ENCODE data around the gene AKAIN1. TPM values are rescaled to one million over a fixed set of nuclear protein-coding genes. Genes with fewer than 3 reads are reported as not detected.

AKAIN1 gene
- total RNA-seq, 4 donors from 2014 or later, result not detected

DNA sequence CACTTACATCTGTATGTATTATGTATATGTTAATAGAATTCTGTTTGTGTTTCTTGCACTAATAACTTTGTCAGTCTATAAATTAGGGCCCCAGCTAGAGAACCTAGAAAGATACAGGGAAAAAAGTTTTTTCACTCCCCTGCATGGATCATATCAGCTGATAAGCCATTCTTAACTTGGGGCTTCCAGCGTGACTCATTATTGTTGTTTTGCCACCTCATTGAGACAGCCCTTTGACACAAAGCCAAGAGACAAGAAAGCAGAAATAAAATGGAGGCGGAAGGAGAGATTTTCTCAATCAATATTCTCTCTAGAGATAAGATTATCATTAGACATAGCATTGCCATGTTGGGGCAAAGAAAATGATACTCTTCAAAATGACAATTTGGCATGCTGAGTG lies 93.4 kb downstream of the AKAIN1 start:
- intact Hi-C loops (cut with DNase I), result no loop called here
- Histone ChIP-seq H3K9me3 (no peaks in the 10 kb centered on the region), H3K27me3 (no peaks in the 10 kb centered on the region), H3K27ac (replicated peaks in 1 of 4) (no peak overlapping the region), H3K36me3 (no peaks in the 10 kb centered on the region), H3K4me1 (no peaks in the 10 kb centered on the region), H3K4me3 (no peak overlapping the region)
- no peak for TF ChIP-seq POLR2A (IDR thresholded peaks at IDR 0.05; ENCODE audit: low read depth)
- TF ChIP-seq CTCF (IDR thresholded peaks at IDR 0.05), result no peak
- TF ChIP-seq POLR2AphosphoS5 (IDR thresholded peaks at IDR 0.05), result no peak
- no peak for TF ChIP-seq EP300 (IDR thresholded peaks at IDR 0.05)
- no peak for DNase-seq (ENCODE audit: extremely low spot score)
- WGBS, result 54% methylated on average over 2 of the region's 2 CpGs

DNA sequence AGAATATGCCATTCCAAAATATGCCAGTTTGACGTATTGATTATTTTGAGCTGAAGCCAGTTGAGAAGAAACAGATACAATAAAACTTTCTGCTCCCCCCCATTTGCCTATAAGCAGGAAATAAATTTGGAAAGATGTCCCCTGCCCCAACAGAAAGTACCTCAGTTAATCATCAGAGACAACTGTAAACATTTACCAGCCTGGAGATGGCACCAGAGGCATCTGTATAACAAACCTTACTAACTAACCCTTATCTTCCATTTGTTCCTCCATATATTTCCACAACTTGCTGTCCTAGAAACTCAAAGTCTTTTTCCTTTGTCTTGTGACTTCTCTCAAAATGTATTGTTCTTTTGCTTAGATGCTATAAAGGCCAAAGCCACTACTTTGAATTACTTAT lies 93.8 kb downstream of the AKAIN1 start:
- no peak for DNase-seq (ENCODE audit: extremely low spot score)
- WGBS, result 83% methylated on average over 1 of the region's 1 CpG
- no peak overlapping the region for H3K4me3 ChIP-seq
- no peaks in the 10 kb centered on the region for H3K36me3 ChIP-seq
- no peaks in the 10 kb centered on the region for H3K9me3 ChIP-seq
- H3K27me3 ChIP-seq, result no peaks in the 10 kb centered on the region
- no peak overlapping the region for H3K27ac ChIP-seq (replicated peaks in 1 of 4)
- H3K4me1 ChIP-seq, result no peaks in the 10 kb centered on the region
- TF ChIP-seq CTCF (IDR thresholded peaks at IDR 0.05), result no peak
- TF ChIP-seq POLR2A (IDR thresholded peaks at IDR 0.05; ENCODE audit: low read depth), result no peak
- no peak for TF ChIP-seq POLR2AphosphoS5 (IDR thresholded peaks at IDR 0.05)
- no peak for TF ChIP-seq EP300 (IDR thresholded peaks at IDR 0.05)
- intact Hi-C loops (cut with DNase I), result no loop called here

GRCh38 chr18:5097116-5097703 lies 99.8 kb downstream of the AKAIN1 start:
- DNase-seq (ENCODE audit: extremely low spot score), result no peak
- H3K4me1 ChIP-seq, result no peaks in the 10 kb centered on the region
- no peaks in the 10 kb centered on the region for H3K36me3 ChIP-seq
- H3K9me3 ChIP-seq, result no peaks in the 10 kb centered on the region
- H3K27ac ChIP-seq (replicated peaks in 1 of 4), result no peak overlapping the region
- no peak overlapping the region for H3K4me3 ChIP-seq
- 53% methylated on average over 4 of the region's 4 CpGs for WGBS
- intact Hi-C loops (cut with DNase I), result no loop called here
- TF ChIP-seq POLR2A (IDR thresholded peaks at IDR 0.05; ENCODE audit: low read depth), result no peak
- TF ChIP-seq EP300 (IDR thresholded peaks at IDR 0.05), result no peak
- no peak for TF ChIP-seq CTCF (IDR thresholded peaks at IDR 0.05)
- TF ChIP-seq POLR2AphosphoS5 (IDR thresholded peaks at IDR 0.05), result no peak
- H3K27me3 ChIP-seq, result no peaks in the 10 kb centered on the region

GRCh38 chr18:5095239-5095638 lies 101.8 kb downstream of the AKAIN1 start:
- no peak for DNase-seq (ENCODE audit: extremely low spot score)
- Histone ChIP-seq H3K4me1 (no peaks in the 10 kb centered on the region), H3K27me3 (no peaks in the 10 kb centered on the region), H3K36me3 (no peaks in the 10 kb centered on the region), H3K9me3 (peaks cover 0 to 4% (median under 1%) of the 10 kb centered on the region in 4 donors), H3K4me3 (no peak overlapping the region), H3K27ac (replicated peaks in 1 of 4) (no peak overlapping the region)
- TF ChIP-seq CTCF (IDR thresholded peaks at IDR 0.05), result no peak
- TF ChIP-seq EP300 (IDR thresholded peaks at IDR 0.05), result no peak
- no peak for TF ChIP-seq POLR2A (IDR thresholded peaks at IDR 0.05; ENCODE audit: low read depth)
- TF ChIP-seq POLR2AphosphoS5 (IDR thresholded peaks at IDR 0.05), result no peak
- intact Hi-C loops (cut with DNase I), result no loop called here
- WGBS, result 82% methylated on average over 3 of the region's 3 CpGs

- Histone ChIP-seq H3K36me3 (no peaks in the 10 kb centered on the region), H3K9me3 (peaks cover 0 to 10% (median 3%) of the 10 kb centered on the region in 4 donors), H3K27me3 (no peaks in the 10 kb centered on the region), H3K4me1 (no peaks in the 10 kb centered on the region), H3K27ac (replicated peaks in 1 of 4) (no peak overlapping the region), H3K4me3 (no peak overlapping the region)
- intact Hi-C loops (cut with DNase I), result no loop called here
- 45% methylated on average over 2 of the region's 2 CpGs for WGBS
- no peak for DNase-seq (ENCODE audit: extremely low spot score)
- TF ChIP-seq POLR2AphosphoS5 (IDR thresholded peaks at IDR 0.05) (no peak), EP300 (IDR thresholded peaks at IDR 0.05) (no peak), CTCF (IDR thresholded peaks at IDR 0.05) (no peak), POLR2A (IDR thresholded peaks at IDR 0.05; ENCODE audit: low read depth) (no peak)
Observed at GRCh38 chr18:5093902-5094301, 103.2 kb downstream of the AKAIN1 start.
